Measurements from ENCODE around the gene APLP2.
"Not testable (repeated sequence)": the region's sequence is repeated elsewhere in the genome, so short reads cannot be mapped to it uniquely, and the experiment has no call there.

APLP2 gene

DNA sequence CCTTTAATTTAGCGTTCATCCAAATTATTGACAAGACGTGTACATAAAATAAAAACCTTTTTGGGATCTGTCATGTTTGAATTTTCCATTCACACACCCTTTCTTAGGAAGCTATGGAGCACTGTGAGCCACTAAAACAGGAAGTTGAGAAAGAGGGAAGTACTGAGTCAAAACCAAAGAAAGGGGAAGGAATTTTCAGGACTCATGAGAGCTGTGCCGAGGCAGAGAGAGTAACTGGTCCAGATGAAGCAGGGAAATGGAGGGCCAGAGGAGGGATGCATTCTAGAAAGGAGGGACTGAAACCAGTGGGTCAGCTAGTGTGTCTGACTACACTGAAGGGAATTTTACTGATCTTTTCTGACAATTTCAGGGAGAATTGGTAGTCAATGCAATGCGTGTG is 24.9 kb downstream of the APLP2 start:
- no peak for FAIRE-seq

DNA sequence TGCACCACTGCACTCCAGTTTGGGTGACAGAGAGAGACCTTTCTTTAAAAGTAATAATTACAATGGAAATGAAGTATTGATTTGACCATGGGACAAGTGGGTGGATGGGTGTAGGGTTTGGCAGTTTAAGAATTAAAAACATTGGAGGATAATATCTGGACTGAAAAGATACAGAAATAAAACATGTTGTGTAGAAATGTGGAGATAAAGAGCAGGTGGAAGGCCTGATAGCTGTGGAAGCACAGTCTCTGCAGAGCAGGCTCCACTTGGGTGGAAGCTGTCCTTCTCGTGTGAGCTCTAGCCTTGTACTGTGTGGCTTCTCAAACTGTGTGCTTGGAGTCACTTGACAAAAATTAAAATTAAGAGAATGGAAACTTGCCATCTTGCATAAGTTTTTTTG is 25.6 kb downstream of the APLP2 start:
- no peak for FAIRE-seq

DNA sequence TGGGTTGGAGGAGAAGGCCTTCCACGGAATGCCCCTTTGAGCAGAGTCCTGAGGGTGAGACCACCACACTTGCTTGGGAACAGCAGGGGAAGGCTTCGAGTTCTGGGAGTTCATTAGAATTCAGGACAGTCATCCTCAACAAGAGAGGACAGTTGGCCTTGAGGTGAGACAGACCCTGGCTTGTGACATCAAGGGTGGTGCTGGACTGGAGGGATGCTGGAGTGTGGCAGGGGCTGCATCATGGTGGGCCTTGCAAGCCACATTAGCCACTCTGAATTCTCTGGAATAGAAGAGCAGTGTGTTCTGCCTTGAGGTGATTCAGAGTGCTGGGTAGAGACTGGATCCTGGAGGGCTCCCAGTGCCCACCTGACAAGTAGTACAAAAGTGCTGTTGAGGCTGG is 26.3 kb downstream of the APLP2 start:
- FAIRE-seq: no peak

DNA sequence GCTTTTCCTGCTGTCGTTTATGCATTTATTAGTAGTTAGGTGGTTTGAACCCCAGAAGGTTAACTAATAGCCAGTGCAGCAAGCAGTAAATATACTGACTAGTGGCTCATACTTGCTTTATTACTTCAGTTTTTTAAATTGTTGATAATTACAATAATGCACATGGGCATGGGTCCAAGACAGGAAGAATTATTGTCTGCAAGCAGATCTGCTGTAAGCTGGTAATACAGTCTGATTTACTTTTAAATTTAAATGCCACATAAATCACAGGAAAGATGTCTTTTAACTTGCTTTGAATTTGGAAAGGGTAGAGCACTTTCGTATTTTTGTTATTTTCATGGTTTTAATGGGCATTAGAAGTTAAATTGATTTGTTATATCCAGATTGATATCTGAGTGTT is 27.1 kb downstream of the APLP2 start:
- no peak for FAIRE-seq

DNA sequence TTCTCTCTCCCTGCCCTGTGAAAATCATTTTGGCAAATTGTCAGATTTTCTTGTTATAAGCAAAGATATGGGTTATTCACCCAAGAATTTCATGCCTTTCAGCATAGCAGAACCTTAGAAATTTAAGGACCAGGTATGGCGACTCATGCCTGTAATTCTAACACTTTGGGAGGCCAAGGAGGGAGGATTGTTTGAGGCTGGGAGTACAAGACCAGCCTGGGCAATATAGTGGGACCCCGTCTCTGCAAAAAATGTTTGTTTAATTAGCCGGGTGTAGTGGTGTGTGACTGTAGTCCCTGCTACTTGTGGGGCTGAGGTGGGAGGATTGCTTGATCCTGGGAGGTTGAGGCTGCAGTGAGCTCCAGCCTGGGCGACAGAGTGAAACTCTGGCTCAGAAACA is 27.6 kb downstream of the APLP2 start:
- FAIRE-seq: no peak

DNA sequence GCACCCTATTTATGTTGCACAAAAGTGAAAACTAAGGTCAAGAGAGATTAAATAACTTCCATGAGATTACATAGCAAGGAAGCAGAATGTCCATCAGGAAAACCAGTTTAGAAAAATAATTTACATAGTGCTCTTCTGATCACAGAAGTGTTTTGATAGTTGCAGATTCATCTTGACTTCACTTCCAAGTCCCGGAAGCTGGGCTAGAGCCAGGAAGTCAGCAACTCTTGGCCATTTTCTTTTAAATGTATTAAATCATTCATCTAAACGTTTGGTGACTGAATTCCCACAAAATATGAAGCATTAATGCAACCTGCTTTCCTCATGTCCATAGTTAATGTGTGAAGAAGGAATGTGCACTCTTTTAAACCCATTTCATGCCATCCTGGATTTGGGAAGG is 29.7 kb downstream of the APLP2 start:
- no peak for FAIRE-seq

DNA sequence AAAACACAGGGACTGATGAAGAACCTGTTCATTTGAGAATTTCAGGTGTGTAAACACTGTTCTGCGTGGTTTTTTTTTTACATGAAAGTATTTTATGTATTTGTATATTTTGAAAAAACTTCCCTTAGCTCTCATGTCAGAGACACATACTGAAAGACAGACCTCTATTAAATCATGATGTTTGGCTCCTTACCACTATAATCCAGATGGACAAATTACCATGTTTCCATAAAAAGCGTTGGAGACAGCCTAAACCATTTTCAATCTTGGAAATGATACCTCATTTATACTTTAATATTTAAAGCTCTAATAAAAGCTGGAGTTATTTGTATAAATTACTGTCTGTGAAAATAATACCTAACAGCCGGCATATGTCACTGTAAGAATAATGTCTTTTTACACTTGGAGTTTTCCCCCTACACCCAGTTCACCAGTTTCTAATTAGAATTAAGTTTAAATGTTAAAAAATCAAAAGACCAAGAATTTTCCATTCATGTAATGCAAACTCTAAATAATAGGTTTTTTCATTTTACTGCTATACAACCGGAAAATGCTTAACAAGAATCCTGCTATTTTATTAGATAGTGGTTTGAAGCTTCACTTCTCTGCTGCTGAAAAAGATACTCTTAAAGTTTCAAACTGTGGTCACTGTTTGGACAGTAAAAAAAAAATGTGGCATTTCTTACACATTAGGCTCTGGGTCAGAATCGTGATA is 30.8 kb downstream of the APLP2 start:
- no peak for FAIRE-seq

DNA sequence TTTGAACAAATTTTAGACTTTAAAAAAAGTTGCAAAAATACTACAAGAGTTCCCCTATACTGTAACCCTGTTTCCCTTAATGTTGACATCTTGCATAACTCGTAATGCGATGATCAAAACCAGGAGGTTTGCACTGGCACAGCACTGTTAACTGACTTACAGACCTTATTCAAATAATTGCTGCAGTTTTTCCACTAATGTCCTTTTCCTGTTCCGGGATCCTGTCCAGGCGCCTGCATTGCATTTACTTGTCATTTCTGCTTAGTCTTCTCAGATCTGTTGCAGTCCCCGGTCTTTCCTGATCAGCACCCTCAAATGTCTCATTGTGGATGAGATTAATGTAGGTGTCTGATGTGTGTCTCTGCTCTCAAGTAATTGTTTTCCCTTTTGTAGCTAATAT is 32.0 kb downstream of the APLP2 start:
- no peak for FAIRE-seq

DNA sequence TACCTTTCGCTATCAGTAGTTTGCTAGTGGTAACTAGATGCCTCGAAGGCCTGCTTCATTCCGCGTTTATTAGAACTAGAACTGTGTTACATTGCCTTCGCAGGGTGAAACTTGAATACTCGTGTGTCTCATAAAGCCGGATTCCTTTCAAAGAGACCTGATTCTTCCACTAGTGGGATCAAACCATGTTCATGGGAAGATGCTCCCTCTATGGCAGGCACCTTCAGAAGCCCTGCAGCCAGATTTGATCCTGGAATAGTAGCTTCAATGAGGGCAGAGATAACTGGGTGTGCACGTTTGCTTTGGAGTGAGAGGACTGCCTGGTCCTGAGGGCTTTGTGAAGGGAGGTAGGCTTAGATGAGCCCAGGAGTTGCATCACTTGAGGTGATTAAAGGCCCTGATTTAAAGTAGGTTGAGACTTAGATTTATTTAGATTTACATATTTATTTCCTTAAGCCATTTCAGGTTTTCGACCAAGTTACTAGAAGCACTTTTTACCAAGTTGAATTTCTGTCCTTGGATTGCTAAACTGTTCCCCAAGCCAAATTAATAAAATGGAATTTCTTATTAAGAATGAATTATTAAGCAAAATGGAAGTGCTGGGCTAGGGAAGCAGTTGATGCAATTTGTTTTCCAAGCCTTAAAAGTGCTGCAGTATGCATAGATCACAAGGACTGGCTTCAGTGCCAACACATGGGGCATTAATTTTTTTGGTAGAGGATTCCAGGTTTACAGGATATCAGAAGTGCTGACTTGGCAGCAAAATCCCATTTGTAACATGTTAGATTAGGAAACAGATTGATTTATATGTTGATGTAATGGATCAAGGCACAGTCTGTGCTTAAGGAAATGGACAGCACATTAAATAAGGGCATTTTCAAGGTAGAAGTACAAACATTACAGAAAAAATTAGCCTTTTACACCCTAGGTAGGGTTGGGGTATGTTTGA is 32.9 kb downstream of the APLP2 start:
- FAIRE-seq: no peak

DNA sequence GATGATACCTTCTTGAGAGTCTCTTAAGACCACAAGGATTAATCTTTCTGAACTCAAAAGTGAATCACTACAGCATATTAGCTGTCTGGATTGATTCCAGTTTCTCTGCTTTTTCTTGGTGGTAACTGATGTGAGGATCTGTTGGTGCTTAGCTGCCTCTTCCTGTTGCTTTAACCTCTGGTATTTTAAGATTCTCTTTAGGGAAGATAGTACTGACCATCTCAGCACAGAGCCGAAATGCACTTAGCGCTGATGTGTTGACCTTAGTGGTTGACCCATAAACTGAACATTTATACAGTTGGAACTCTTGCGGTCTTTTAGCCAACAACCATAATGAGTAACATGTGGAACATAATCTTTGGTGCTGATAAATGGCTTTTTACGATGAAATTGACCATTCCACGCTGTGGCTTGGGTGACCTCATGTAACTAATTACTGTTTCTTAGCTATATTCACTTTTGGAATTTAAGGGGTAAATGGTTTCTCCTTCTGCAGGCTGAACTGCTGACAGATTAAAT is 33.7 kb downstream of the APLP2 start:
- no peak for FAIRE-seq

DNA sequence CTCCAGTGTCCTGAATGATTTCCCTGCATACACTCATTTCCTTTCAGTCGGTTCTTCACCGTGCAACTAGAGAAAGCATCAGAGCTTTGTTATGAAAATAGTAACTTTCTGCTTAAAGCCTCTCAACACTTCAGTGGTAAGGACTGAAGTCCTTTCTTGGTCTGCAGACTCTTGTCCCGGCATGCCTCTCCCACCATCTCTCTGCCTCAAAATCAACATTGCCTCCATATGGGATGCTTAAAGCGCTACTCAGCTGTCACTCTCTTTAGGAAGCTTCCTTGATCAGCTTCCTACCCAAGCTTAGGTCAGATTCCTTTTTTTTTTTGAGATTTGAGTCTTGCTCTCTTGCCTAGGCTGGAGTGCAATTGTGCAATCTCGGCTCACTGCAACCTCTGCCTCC is 36.7 kb downstream of the APLP2 start:
- FAIRE-seq: no peak

DNA sequence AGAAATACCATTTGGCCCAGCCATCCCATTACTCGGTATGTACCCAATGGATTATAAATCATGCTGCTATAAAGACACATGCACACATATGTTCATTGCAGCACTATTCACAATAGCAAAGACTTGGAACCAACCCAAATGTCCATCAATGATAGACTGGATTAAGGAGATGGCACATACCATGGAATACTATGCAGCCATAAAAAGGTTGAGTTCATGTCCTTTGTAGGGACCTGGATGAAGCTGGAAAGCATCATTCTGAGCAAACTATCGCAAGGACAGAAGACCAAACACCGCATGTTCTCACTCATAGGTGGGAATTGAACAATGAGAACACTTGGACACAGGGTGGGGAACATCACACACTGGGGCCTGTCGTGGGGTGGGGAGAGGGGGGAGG is 39.0 kb downstream of the APLP2 start:
- not testable (repeated sequence) for FAIRE-seq

DNA sequence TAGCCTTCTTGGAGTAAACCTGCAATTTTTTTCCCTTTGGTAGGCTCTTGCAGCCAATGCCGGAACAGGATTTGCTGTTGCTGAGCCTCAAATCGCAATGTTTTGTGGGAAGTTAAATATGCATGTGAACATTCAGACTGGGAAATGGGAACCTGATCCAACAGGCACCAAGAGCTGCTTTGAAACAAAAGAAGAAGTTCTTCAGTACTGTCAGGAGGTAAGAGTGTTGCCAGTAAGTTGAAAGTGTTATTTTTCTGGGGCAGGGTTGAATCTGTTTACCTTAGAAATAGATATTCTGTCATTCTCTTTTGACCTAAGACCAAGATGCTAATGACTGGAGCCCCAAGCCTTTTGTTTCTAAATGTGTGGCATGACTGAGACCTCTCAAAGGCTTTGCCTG is 39.7 kb downstream of the APLP2 start:
- FAIRE-seq: no peak

DNA sequence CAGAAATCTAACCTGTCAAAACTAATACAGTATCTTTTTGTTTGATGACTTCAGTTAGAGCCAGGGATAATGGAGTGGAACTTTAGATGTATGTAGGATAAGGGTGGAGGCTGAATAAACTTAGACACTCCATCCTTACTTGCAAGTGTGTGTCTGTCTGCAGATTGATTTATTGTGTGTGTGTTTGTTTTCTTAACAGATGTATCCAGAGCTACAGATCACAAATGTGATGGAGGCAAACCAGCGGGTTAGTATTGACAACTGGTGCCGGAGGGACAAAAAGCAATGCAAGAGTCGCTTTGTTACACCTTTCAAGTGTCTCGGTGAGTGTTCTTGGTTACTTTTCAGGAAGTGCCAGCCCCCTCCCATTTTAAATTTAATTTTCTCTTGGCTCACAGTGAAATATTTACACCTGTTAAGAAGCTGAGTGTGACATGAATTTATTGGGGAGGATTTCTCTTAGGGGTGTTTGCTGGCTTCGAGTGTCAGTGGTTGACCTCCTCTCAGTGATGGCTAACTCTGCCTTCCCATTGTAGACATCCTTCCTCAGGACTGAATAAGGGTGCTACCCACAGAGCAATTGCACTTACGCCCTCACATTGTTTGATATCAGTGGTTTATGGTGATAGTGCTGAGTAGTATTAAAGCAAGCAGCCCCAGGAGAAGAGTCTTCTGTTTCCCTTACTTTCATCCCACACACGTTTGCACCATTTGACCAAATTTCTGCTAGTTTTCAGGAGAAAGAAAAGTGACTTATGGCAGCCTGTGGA is 40.8 kb downstream of the APLP2 start:
- FAIRE-seq: no peak

DNA sequence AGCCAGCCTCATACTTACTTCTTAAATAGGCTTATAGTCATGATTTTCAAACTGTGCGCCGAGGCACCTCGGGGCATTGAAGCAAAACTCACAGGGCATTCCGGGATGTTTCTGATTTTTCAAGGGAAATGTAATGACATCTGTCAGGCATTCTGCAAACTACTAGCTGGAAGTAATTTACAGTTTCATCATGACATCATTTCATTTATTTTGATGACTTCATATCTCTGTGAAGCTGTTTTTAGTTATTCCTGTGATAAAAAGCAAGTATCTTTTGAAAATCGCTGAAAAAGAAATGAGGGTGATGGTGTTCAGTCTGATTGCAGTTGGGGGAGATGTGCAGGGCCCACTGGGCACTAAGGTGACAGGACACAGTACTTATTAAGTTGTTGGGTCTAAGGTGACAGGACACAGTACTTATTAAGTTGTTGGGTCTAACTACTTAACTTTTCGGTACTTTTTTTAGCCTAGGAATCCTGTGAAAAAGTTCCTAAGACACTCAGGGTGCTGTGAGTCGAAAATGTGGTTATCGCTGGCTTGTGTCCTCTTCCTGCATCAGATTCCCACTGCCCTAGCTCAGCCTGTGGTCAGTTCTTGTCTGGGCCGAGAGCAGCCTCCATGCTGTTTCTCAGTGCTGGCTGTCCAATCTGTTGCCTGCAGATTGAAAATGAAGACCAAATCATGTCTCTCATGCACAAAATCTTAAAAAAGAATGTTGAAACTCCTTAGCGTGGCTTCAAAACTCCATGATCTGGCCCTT is 42.6 kb downstream of the APLP2 start:
- FAIRE-seq: no peak

DNA sequence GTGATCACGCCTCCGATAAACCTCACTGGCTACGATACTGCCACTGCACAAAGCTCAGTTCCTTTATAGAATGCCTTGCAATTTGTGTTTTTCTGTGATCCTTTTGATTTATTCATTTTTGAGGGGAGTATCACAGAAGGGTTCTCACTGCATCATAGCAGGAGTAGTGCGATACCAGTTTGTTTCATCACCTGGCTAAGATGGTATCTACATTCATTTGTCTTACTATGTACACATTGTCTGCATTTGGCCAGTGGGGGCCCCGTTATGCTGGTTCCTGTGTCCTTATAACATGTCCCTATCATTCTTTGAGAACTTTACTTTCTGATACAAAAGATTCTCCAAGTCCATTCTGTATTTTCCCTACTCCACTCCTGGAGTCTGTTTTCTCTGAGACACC is 44.6 kb downstream of the APLP2 start:
- FAIRE-seq: no peak

DNA sequence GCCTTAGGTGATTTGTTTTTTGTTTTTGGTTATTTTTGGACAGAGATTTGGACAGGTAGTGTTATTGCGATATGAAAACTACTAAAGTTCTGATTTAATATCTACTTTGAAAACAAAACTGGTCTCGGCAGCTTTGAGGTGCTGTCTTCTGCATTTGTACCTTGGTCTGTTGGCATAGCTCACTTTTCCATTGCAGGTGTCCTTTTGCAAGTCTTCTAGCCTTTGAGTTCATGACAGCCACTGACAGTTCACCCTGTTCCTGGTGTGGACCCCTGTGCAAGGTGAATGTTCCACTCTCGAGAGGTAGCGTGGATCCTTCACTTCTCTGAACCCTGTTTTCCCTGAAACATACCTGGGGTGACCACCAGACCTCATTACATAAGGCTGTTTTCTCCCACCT is 45.0 kb downstream of the APLP2 start:
- FAIRE-seq: no peak

DNA sequence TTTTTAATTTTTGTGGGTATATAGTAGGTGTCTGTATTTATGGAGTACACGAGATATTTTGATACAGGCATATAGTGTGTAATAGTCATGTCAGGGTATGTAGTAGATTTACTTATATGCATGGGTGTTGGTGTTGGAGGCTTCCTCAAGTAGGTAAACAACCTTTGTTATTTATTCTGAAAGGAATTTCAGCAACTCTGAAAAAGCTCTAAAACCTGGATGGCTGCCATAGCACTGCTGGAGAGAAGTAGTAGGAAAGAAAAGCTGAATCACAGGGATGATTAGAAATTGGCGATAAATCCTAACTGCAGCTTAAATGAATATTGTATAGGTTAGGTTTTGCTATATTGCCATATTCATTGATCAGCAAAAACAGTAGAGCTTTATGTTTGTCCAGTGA is 45.5 kb downstream of the APLP2 start:
- FAIRE-seq: no peak

DNA sequence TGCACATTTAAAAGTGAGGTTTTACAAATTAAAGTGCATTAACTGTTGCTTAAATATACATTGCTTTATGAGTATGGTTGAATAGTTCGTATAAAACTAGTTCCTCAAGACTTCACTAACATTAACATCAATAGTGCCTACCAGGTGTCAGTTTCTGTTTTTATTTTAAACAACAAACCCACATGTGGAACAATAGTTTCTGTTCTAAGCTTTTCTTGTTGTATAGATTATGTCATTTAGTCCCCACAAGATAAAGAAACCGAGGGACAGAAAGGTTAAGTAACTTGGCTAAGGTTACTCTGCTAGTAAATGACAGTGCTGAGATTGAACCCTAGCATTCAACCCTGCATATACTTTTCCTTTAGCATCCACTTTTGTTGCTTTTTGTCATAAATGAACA is 48.5 kb downstream of the APLP2 start:
- FAIRE-seq: no peak

DNA sequence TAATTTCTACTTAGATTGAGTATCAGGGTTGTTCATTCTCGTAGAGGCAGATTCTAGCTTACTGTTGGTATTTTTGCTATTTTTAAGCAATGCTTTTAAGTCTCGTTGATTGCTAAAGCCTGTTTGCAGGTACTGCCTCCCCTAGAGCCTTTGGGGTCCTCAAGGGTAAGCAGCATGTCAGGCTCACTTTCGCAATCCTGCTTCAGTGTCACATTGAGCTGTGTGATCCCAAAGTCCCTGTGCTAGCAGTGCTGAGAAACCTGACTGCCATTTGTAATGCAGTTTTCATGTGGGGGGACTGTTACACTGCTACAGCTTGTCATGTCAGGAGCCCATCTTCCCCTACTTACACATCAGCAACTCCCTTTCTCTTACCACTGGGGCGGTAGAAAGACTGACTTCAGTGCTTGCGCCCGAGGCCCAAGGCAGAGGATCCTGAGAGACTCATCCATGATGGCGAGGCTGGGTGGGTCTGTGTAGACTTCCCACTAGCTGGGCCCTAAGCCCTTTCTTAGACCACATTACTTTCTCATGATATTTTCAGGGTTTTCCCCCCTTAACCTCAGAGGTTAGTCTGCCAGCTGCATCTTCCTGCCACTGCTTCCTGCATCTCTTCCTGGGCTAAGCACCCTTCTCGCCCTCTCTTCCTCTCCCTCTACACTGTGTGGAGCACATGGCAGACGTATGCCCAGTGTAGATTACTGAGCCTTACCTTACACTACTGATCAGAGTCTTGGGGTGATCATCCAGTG is 49.1 kb downstream of the APLP2 start:
- no peak for FAIRE-seq

DNA sequence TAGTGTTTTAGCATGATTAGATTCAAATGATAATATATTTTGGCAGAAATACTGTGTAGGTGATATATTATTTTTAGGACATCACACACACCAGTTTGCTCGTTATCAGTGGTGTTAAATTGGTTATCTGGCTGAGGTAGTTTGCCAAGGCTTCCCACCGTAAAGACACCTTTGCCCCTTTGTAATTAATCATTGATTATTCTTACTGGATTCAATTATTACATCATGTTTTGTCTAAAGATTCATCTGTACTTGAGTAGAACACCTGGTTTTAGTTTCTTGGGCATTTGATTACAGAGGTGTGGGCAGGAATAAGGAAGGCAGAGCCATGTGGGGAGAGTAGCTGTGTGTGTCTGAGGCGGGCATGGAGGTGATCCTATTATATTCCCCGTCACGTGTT is 50.4 kb downstream of the APLP2 start:
- no peak for FAIRE-seq

DNA sequence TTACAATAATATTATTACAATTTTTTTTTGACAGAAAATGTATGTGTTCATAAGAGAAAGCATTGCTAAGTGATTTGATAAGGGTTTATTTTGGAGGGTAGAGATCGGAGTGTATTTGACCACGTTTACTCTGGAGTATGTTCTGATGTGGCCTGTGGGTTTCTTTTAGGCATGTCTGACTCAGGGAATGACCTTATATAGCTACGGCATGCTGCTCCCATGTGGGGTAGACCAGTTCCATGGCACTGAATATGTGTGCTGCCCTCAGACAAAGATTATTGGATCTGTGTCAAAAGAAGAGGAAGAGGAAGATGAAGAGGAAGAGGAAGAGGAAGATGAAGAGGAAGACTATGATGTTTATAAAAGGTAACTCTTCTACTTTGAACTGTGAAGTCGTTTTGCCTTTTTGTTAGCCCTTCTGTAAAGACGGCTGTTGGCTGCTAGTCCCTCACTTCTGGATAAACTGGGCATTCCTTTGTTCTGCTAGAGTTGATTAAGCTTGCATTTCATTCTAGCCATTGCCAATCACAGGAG is 51.8 kb downstream of the APLP2 start:
- FAIRE-seq: no peak
